ENCODE data around the gene INF2. TPM values are rescaled to one million over a fixed set of nuclear protein-coding genes. Genes with fewer than 3 reads are reported as not detected.

The INF2 gene
- polyA plus RNA-seq, 1 donor (not counting 4 experiments of a cell fraction or from before 2014, with no cell fraction given): 22.6 TPM

GRCh38 chr14:104718871-104719270 lies 29.5 kb downstream of the INF2 start:
- no peak overlapping the region for H3K9ac ChIP-seq (ENCODE audit: control insufficient read depth, extremely low read depth, insufficient read depth, low read length)
- TF ChIP-seq CTCF (optimal IDR thresholded peaks at IDR 0.05 in 1 of 3, IDR thresholded peaks at IDR 0.05 in 1 of 3, conservative IDR thresholded peaks at IDR 0.05 in 1 of 3; ENCODE audit: extremely low read depth in 1 of 3, insufficient read depth in 2 of 3, low read length in 3 of 3) (no peak), EZH2 (IDR thresholded peaks at IDR 0.05; ENCODE audit: low read length) (no peak)
- H3K9me1 ChIP-seq (ENCODE audit: control insufficient read depth, extremely low read depth, insufficient read depth, low read length): no peaks in the 10 kb centered on the region
- peaks cover 3% of the 10 kb centered on the region for H3K4me1 ChIP-seq (ENCODE audit: control insufficient read depth, extremely low read depth, insufficient read depth, low read length)
- DNase-seq (ENCODE audit: low read depth, low spot score): no peak
- no peaks in the 10 kb centered on the region for H3K79me2 ChIP-seq (ENCODE audit: control insufficient read depth, insufficient read depth, low read length)
- H3K27ac ChIP-seq (ENCODE audit: control insufficient read depth, insufficient read depth, low read length): no peak overlapping the region
- no peak overlapping the region for H3K4me3 ChIP-seq (ENCODE audit: control insufficient read depth in 2 of 3, extremely low read depth in 1 of 3, insufficient read depth in 2 of 3, low read depth in 1 of 3, low read length in 3 of 3)
- peaks cover 3 to 19% of the 10 kb centered on the region in 2 experiments for H3K36me3 ChIP-seq (ENCODE audit: control insufficient read depth in 2 of 2, extremely low read depth in 1 of 2, insufficient read depth in 2 of 2, low read length in 2 of 2)
- H2AFZ ChIP-seq (ENCODE audit: control insufficient read depth, low read length): no peak overlapping the region
- H3K4me2 ChIP-seq (ENCODE audit: control insufficient read depth, extremely low read depth, insufficient read depth, low read depth, low read length): no peak overlapping the region
- no peaks in the 10 kb centered on the region for H3K27me3 ChIP-seq (ENCODE audit: control insufficient read depth, extremely low read depth, insufficient read depth, low read length)
- H3K9me3 ChIP-seq (ENCODE audit: control insufficient read depth, low read depth, low read length): no peaks in the 10 kb centered on the region
- FAIRE-seq: no peak
- peaks cover 7% of the 10 kb centered on the region for H4K20me1 ChIP-seq (ENCODE audit: control insufficient read depth, extremely low read depth, insufficient read depth, low read length)
- dilution Hi-C loops (cut with MboI; ENCODE audit: extremely low pct_ligation_motif_present, low sequenced_read_pairs): no loop called here

GRCh38 chr14:104719343-104719742 lies 29.9 kb downstream of the INF2 start:
- Histone ChIP-seq H3K9ac (ENCODE audit: control insufficient read depth, extremely low read depth, insufficient read depth, low read length) (no peak overlapping the region), H4K20me1 (ENCODE audit: control insufficient read depth, extremely low read depth, insufficient read depth, low read length) (peaks cover 7% of the 10 kb centered on the region), H3K36me3 (ENCODE audit: control insufficient read depth in 2 of 2, extremely low read depth in 1 of 2, insufficient read depth in 2 of 2, low read length in 2 of 2) (peaks cover 3 to 17% of the 10 kb centered on the region in 2 experiments), H2AFZ (ENCODE audit: control insufficient read depth, low read length) (no peak overlapping the region), H3K4me1 (ENCODE audit: control insufficient read depth, extremely low read depth, insufficient read depth, low read length) (peaks cover 3% of the 10 kb centered on the region), H3K79me2 (ENCODE audit: control insufficient read depth, insufficient read depth, low read length) (no peaks in the 10 kb centered on the region), H3K9me3 (ENCODE audit: control insufficient read depth, low read depth, low read length) (no peaks in the 10 kb centered on the region), H3K9me1 (ENCODE audit: control insufficient read depth, extremely low read depth, insufficient read depth, low read length) (no peaks in the 10 kb centered on the region), H3K27ac (ENCODE audit: control insufficient read depth, insufficient read depth, low read length) (no peak overlapping the region), H3K4me2 (ENCODE audit: control insufficient read depth, extremely low read depth, insufficient read depth, low read depth, low read length) (no peak overlapping the region), H3K27me3 (ENCODE audit: control insufficient read depth, extremely low read depth, insufficient read depth, low read length) (no peaks in the 10 kb centered on the region), H3K4me3 (ENCODE audit: control insufficient read depth in 2 of 3, extremely low read depth in 1 of 3, insufficient read depth in 2 of 3, low read depth in 1 of 3, low read length in 3 of 3) (no peak overlapping the region)
- FAIRE-seq (no peak), DNase-seq (ENCODE audit: low read depth, low spot score) (no peak)
- dilution Hi-C loops (cut with MboI; ENCODE audit: extremely low pct_ligation_motif_present, low sequenced_read_pairs): no loop called here
- TF ChIP-seq EZH2 (IDR thresholded peaks at IDR 0.05; ENCODE audit: low read length) (no peak), CTCF (optimal IDR thresholded peaks at IDR 0.05 in 1 of 3, IDR thresholded peaks at IDR 0.05 in 1 of 3, conservative IDR thresholded peaks at IDR 0.05 in 1 of 3; ENCODE audit: extremely low read depth in 1 of 3, insufficient read depth in 2 of 3, low read length in 3 of 3) (no peak)

Data from keratinocyte (primary cell).